ENCODE results near the gene PSORS1C2. TPM values are rescaled to one million over a fixed set of nuclear protein-coding genes. Genes with fewer than 3 reads are reported as not detected.

The PSORS1C2 gene
- total RNA-seq, 1 donor from 2014 or later, result not detected

GRCh38 chr6:31096215-31096614 lies 42.7 kb downstream of the PSORS1C2 start:
- no peaks in the 10 kb centered on the region for H3K27me3 Mint-ChIP-seq (ENCODE audit: low read depth)
- H3K4me3 Mint-ChIP-seq, result no peak overlapping the region
- no peak for TF ChIP-seq CTCF (IDR thresholded peaks at IDR 0.05; ENCODE audit: unreplicated experiment)
- peaks cover 8% of the 10 kb centered on the region for H3K4me1 Mint-ChIP-seq
- no peak overlapping the region for H3K27ac Mint-ChIP-seq
- DNase-seq (ENCODE audit: low spot score in 2 of 2, unreplicated experiment in 2 of 2), result no peak
- no peaks in the 10 kb centered on the region for H3K36me3 Mint-ChIP-seq
- H3K9me3 Mint-ChIP-seq, result no peaks in the 10 kb centered on the region

- Mint-ChIP-seq H3K4me1 (peaks cover 8% of the 10 kb centered on the region), H3K27me3 (ENCODE audit: low read depth) (no peaks in the 10 kb centered on the region), H3K36me3 (no peaks in the 10 kb centered on the region), H3K4me3 (no peak overlapping the region), H3K9me3 (no peaks in the 10 kb centered on the region), H3K27ac (no peak overlapping the region)
- DNase-seq (ENCODE audit: low spot score in 2 of 2, unreplicated experiment in 2 of 2), result no peak
- TF ChIP-seq CTCF (IDR thresholded peaks at IDR 0.05; ENCODE audit: unreplicated experiment), result no peak
Observed at GRCh38 chr6:31094389-31094881, 44.4 kb downstream of the PSORS1C2 start.

- Mint-ChIP-seq H3K27ac (no peak overlapping the region), H3K4me1 (peaks cover 8% of the 10 kb centered on the region), H3K36me3 (no peaks in the 10 kb centered on the region), H3K27me3 (ENCODE audit: low read depth) (no peaks in the 10 kb centered on the region), H3K9me3 (no peaks in the 10 kb centered on the region), H3K4me3 (no peak overlapping the region)
- no peak for DNase-seq (ENCODE audit: low spot score in 2 of 2, unreplicated experiment in 2 of 2)
- TF ChIP-seq CTCF (IDR thresholded peaks at IDR 0.05; ENCODE audit: unreplicated experiment), result no peak
Observed at GRCh38 chr6:31092769-31093505, 45.9 kb downstream of the PSORS1C2 start.

- Mint-ChIP-seq H3K9me3 (no peaks in the 10 kb centered on the region), H3K27ac (no peak overlapping the region), H3K4me3 (no peak overlapping the region), H3K27me3 (ENCODE audit: low read depth) (no peaks in the 10 kb centered on the region), H3K36me3 (no peaks in the 10 kb centered on the region), H3K4me1 (peaks cover 9% of the 10 kb centered on the region)
- no peak for DNase-seq (ENCODE audit: low spot score in 2 of 2, unreplicated experiment in 2 of 2)
- no peak for TF ChIP-seq CTCF (IDR thresholded peaks at IDR 0.05; ENCODE audit: unreplicated experiment)
Observed at GRCh38 chr6:31092238-31092637, 46.6 kb downstream of the PSORS1C2 start.

- no peak for DNase-seq (ENCODE audit: low spot score in 2 of 2, unreplicated experiment in 2 of 2)
- H3K4me1 Mint-ChIP-seq, result peaks cover 12% of the 10 kb centered on the region
- no peaks in the 10 kb centered on the region for H3K9me3 Mint-ChIP-seq
- no peaks in the 10 kb centered on the region for H3K27me3 Mint-ChIP-seq (ENCODE audit: low read depth)
- H3K4me3 Mint-ChIP-seq, result no peak overlapping the region
- TF ChIP-seq CTCF (IDR thresholded peaks at IDR 0.05; ENCODE audit: unreplicated experiment), result no peak
- H3K36me3 Mint-ChIP-seq, result no peaks in the 10 kb centered on the region
- no peak overlapping the region for H3K27ac Mint-ChIP-seq
Observed at GRCh38 chr6:31091680-31092079, 47.2 kb downstream of the PSORS1C2 start.

Measured in mesothelial cell of epicardium (in vitro differentiated cells).